HepG2 (cell line): ENCODE measurements around the gene GOLGA8N. TPM values are rescaled to one million over a fixed set of nuclear protein-coding genes. Genes with fewer than 3 reads are reported as not detected.

Source experiments
- ARID4A ChIP-seq: sonication (generic); formaldehyde crosslinking; IDR thresholded peaks from 2 replicates; pipeline ENCODE4 v1.5.0; 2020; ENCODE audit warnings: mild to moderate bottlenecking, missing genetic modification reagents, borderline replicate concordance
- HNRNPLL ChIP-seq: fragments of 200-400 bp; formaldehyde crosslinking; IDR thresholded peaks from 2 replicates; pipeline ENCODE4 v1.6.1; 2017; ENCODE audit warnings: mild to moderate bottlenecking, low read depth, low read length; ENCODE audit not compliant: poor library complexity, severe bottlenecking
- KMT2A ChIP-seq: sonication (generic); formaldehyde crosslinking; IDR thresholded peaks from 2 replicates; pipeline ENCODE4 v1.4.0; 2020; ENCODE audit warnings: missing genetic modification reagents
- SAP130 ChIP-seq: IDR thresholded peaks from 2 replicates; pipeline ENCODE4 v1.6.1; 2016; ENCODE audit warnings: low read depth
- THAP11 ChIP-seq: IDR thresholded peaks from 2 replicates; pipeline ENCODE4 v1.6.1; 2016; ENCODE audit warnings: missing biosample characterization, missing genetic modification reagents
- YEATS4 ChIP-seq: sonication (generic); formaldehyde crosslinking; IDR thresholded peaks from 2 replicates; pipeline ENCODE4 v1.4.0; 2020; ENCODE audit warnings: missing genetic modification reagents, borderline replicate concordance
- polyA plus RNA-seq, 8 experiments: library from polyadenylated mRNA; depleted of rRNA in 3 of 8; stranded (reverse) in 7 of 8; unstranded in 1 of 8; fragments of >200 nt; fragmentation: Illumina TruSeq in 4 of 8; extraction: Trizol in 4 of 8; gene quantifications; 2 replicates each; pipeline versions ENCODE4 v1.2.1 to v1.2.3, GENCODE V29; 2011 to 2016; ENCODE audit warnings: low read depth in 4 of 8, missing spikeins in 1 of 8, mixed read lengths in 1 of 8; ENCODE audit not compliant: insufficient read depth in 1 of 8
- total RNA-seq, 5 experiments: library from RNA; depleted of rRNA; stranded (reverse); fragments of >200 nt; fragmentation: Illumina TruSeq; extraction: Trizol; gene quantifications; 2 replicates each; pipeline ENCODE4 v1.2.3, GENCODE V29; 2016; ENCODE audit warnings: low read depth in 1 of 5
- TF ChIP-seq, protein P1 (sequence below): sonication (generic); formaldehyde crosslinking; IDR thresholded peaks from 2 replicates; pipeline ENCODE4 v1.5.1; 2020; ENCODE audit warnings: mild to moderate bottlenecking, missing genetic modification reagents, moderate library complexity

Gene GOLGA8N
- total and polyA plus RNA-seq, 2 of the 13 experiments (the other 11 are each of a cell fraction or from before 2014, with no cell fraction given): 0.66 to 2.1 TPM

GRCh38 chr15:32615051-32615870 is 22.0 kb downstream of the GOLGA8N start, which contains the start of gene ARHGAP11A (continued):
- TF ChIP-seq HNRNPLL (peak; percentile 21), KMT2A (CRISPR knock-in tag) (peak; percentile 52; the same call in 1 of the 2 replicates), SAP130 (CRISPR knock-in tag) (peak; percentile 88), THAP11 (peak; percentile 65), YEATS4 (peak; percentile 23; the same call in 1 of the 2 replicates), ARID4A (peak; percentile 77; the same call in 1 of the 2 replicates)
- TF ChIP-seq, protein P1, sequence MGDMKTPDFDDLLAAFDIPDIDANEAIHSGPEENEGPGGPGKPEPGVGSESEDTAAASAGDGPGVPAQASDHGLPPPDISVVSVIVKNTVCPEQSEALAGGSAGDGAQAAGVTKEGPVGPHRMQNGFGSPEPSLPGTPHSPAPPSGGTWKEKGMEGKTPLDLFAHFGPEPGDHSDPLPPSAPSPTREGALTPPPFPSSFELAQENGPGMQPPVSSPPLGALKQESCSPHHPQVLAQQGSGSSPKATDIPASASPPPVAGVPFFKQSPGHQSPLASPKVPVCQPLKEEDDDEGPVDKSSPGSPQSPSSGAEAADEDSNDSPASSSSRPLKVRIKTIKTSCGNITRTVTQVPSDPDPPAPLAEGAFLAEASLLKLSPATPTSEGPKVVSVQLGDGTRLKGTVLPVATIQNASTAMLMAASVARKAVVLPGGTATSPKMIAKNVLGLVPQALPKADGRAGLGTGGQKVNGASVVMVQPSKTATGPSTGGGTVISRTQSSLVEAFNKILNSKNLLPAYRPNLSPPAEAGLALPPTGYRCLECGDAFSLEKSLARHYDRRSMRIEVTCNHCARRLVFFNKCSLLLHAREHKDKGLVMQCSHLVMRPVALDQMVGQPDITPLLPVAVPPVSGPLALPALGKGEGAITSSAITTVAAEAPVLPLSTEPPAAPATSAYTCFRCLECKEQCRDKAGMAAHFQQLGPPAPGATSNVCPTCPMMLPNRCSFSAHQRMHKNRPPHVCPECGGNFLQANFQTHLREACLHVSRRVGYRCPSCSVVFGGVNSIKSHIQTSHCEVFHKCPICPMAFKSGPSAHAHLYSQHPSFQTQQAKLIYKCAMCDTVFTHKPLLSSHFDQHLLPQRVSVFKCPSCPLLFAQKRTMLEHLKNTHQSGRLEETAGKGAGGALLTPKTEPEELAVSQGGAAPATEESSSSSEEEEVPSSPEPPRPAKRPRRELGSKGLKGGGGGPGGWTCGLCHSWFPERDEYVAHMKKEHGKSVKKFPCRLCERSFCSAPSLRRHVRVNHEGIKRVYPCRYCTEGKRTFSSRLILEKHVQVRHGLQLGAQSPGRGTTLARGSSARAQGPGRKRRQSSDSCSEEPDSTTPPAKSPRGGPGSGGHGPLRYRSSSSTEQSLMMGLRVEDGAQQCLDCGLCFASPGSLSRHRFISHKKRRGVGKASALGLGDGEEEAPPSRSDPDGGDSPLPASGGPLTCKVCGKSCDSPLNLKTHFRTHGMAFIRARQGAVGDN (CRISPR knock-in tag): peak; percentile 45
